ENCODE measurements around the gene LBHD2.

- TF ChIP-seq, protein P1, sequence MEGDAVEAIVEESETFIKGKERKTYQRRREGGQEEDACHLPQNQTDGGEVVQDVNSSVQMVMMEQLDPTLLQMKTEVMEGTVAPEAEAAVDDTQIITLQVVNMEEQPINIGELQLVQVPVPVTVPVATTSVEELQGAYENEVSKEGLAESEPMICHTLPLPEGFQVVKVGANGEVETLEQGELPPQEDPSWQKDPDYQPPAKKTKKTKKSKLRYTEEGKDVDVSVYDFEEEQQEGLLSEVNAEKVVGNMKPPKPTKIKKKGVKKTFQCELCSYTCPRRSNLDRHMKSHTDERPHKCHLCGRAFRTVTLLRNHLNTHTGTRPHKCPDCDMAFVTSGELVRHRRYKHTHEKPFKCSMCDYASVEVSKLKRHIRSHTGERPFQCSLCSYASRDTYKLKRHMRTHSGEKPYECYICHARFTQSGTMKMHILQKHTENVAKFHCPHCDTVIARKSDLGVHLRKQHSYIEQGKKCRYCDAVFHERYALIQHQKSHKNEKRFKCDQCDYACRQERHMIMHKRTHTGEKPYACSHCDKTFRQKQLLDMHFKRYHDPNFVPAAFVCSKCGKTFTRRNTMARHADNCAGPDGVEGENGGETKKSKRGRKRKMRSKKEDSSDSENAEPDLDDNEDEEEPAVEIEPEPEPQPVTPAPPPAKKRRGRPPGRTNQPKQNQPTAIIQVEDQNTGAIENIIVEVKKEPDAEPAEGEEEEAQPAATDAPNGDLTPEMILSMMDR (IDR thresholded peaks at IDR 0.05): no peak
- TF ChIP-seq POLR2A (IDR thresholded peaks at IDR 0.05) (no peak), EP300 (IDR thresholded peaks at IDR 0.05) (no peak)
These were observed 34.8 kb downstream of the LBHD2 start for GRCh38 chr14:103118663-103119404.
